Stimulated activated naive CD4-positive, alpha-beta T cell treated with Interleukin-2 at 50 U/mL for 16 hours (primary cell): ENCODE data around the gene AJAP1.

Source experiments
- DNase-seq: peaks from one replicate; lab custom pipeline; 2025; lab: John Stamatoyannopoulos, UW

AJAP1 gene

GRCh38 chr1:4772294-4773010 is 118.0 kb downstream of the AJAP1 start:
- no peak for DNase-seq

GRCh38 chr1:4773226-4773625 is 118.8 kb downstream of the AJAP1 start:
- DNase-seq = no peak

GRCh38 chr1:4775506-4775905 is 121.1 kb downstream of the AJAP1 start:
- no peak for DNase-seq

GRCh38 chr1:4778056-4778455 is 123.6 kb downstream of the AJAP1 start:
- DNase-seq = no peak

GRCh38 chr1:4781646-4782045 is 127.2 kb downstream of the AJAP1 start:
- DNase-seq = no peak

- DNase-seq = no peak
These were observed 130.4 kb downstream of the AJAP1 start for GRCh38 chr1:4784761-4785160.

GRCh38 chr1:4786055-4786454 is 131.6 kb downstream of the AJAP1 start:
- DNase-seq = no peak

GRCh38 chr1:4787551-4787950 is 133.1 kb downstream of the AJAP1 start:
- no peak for DNase-seq

- DNase-seq = no peak
These were observed 138.2 kb downstream of the AJAP1 start for GRCh38 chr1:4792565-4792964.

GRCh38 chr1:4794020-4794780 is 139.8 kb downstream of the AJAP1 start:
- no peak for DNase-seq

- no peak for DNase-seq
These were observed 142.0 kb downstream of the AJAP1 start for GRCh38 chr1:4796161-4797015.

- no peak for DNase-seq
These were observed 142.6 kb downstream of the AJAP1 start for GRCh38 chr1:4797016-4797410.

GRCh38 chr1:4797429-4797828 is 143.0 kb downstream of the AJAP1 start:
- DNase-seq = no peak

GRCh38 chr1:4801192-4801924 is 146.9 kb downstream of the AJAP1 start:
- DNase-seq = no peak

GRCh38 chr1:4802024-4802423 is 147.6 kb downstream of the AJAP1 start:
- DNase-seq = no peak

- DNase-seq = no peak
These were observed 148.9 kb downstream of the AJAP1 start for GRCh38 chr1:4803335-4803734.

- DNase-seq = no peak
These were observed 151.6 kb downstream of the AJAP1 start for GRCh38 chr1:4805987-4806386.

GRCh38 chr1:4820543-4820942 is 166.1 kb downstream of the AJAP1 start:
- no peak for DNase-seq

GRCh38 chr1:4825800-4826450 is 171.5 kb downstream of the AJAP1 start:
- DNase-seq = no peak

GRCh38 chr1:4830707-4831106 is 176.3 kb downstream of the AJAP1 start:
- DNase-seq = no peak

- no peak for DNase-seq
These were observed 182.2 kb downstream of the AJAP1 start for GRCh38 chr1:4836574-4836973.
